Limb (tissue), 2 donors: ENCODE data around the gene CASS4.

Source experiments
- DNase-seq, 2 donors: peaks; one replicate each; pipeline ENCODE4 v3.0.0-alpha.2; 2016; ENCODE audit errors: extremely low spot score in 2 of 2

CASS4 gene

DNA sequence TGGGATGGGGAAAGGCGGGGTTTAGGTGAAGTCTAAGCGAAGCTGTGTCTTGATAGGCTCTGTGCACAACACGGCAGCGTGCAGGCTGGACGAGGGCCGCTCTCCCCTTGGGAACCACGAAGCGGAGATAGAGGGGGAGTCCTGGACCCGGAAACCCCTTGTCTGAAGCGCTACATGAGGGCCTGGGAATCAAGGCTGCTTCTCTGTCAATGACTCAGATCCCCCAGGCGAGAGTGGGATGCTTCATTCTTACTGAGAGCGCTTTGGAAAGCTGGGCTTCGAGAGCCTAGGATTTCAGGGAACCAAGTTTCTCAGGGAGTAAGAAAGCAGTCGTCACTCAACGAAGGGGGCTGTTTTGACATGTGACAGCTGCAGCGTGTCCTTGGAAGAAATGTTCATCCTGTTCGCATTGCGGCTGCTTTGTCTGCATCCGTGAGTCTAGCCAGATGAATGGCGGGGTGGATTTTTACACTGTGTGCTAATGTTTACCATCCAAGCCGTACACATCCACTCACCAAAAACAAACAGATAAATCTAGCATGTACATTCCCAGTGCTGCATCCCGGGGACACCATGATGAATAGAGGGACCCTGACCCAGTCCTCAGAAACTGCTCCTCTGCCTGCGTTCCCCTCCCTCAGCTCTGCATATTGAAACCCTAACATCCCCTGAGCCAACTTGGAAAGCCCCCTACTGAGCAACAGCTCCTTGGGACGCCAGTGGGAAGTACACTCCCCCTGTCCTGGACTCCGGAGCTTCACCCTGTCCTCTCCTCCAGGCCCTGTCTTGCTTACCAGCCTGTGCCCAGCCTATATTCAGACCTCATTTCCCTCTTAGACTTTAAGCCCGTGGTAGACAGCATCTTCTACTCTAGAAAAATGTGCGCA is 31.8 kb downstream of the CASS4 start:
- DNase-seq, result no peak

GRCh38 chr20:56445130-56445529 is 33.1 kb downstream of the CASS4 start:
- no peak for DNase-seq

DNA sequence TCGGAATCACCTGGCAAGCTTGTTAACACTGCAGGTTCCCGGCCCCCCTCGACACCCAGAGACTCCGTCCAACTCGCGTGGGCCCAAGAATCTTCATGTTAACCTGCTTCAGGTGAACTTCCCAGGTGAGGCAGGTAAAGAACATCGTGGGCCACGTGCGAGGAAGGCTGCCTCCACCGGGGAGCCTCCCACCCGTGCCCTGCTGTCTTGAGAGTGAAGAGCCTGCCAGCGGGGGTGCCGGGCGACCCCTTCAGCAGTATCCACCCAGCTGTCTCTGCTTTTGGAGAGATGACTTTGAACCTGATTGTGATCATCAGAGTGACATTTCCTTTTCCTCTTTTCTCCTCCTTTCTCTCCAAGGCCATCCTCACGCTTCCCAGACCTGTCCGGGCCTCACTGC is 33.5 kb downstream of the CASS4 start:
- DNase-seq, result no peak

GRCh38 chr20:56447227-56447626 is 35.2 kb downstream of the CASS4 start:
- no peak for DNase-seq

GRCh38 chr20:56449459-56449858 is 37.4 kb downstream of the CASS4 start:
- DNase-seq, result no peak

- DNase-seq, result no peak
Observed at GRCh38 chr20:56451056-56451765, 39.2 kb downstream of the CASS4 start.

DNA sequence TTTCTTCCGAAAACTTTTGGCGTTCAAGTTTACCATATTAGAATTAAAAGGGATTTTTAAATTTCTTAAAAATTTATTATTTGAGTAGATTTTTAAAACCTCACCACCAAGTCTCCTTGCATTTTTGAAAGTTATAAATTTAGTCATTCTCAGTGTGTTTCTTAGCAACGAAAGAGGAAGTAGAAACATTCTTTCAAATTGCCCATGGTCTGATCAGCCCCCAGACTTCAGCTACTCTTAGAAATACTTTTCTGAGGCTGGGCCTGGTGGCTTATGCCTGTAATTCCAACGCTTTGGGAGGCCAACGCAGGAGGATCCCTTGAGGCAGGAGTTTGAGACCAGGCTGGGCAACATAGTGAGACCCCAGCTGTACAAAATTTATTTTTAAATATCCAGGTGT is 41.3 kb downstream of the CASS4 start:
- no peak for DNase-seq

GRCh38 chr20:56454754-56455153 is 42.7 kb downstream of the CASS4 start:
- DNase-seq, result no peak

DNA sequence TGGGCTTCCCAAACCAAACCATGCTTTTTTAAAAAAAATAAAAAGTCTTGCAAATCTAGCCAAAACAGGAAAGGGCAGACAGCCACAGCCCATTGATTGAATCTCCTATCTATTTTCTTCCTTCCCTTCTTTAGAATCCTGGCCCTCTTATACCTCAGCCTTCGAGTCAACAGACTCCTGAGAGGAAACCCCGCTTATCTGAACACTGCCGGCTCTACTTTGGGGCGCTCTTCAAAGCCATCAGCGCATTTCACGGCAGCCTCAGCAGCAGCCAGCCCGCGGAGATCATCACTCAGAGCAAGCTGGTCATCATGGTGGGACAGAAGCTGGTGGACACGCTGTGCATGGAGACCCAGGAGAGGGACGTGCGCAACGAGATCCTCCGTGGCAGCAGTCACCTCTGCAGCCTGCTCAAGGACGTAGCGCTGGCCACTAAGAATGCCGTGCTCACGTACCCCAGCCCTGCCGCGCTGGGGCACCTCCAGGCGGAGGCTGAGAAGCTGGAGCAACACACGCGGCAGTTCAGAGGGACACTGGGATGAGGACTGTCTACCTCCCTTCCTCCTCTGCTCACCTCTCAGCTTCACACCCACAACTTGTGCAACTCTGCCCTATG is 46.3 kb downstream of the CASS4 start:
- no peak for DNase-seq

DNA sequence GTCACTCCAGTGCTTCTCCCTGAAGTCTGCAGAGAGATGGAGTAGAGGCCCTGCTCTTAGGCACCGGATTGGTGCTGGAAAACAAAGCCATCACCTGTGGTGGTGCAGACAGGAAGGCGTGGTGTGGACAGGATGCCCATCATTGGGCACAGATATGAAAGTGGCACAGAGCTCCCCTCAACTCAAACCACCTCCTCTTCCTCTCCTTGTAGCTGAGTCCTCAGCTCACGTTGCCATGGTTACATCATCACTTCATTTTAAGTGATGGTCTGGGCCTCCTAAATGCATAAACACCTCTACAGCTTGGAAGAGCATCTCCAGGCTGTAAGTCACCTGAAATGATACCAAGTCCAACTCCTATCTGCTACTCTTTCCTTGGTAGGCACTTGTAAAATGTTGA is 48.4 kb downstream of the CASS4 start:
- DNase-seq, result no peak

DNA sequence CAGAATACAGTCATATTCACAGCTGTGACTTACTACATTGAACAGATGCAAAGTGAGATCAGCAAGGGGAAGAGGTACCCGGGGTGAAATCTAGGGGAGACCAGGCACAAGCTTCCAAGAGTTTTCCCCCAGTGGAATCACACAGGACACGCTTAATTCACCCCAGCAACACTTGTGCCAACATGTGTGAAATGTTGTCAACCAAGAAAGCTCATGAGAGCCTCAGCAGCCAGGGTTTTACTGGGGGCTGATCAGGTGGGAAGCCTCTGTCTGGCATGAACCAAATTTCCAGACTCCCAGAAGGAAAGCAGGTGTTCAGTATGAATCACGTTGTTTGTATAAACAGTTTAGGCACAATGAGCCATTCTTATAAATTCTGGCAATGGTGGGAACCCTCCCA is 49.5 kb downstream of the CASS4 start:
- no peak for DNase-seq

DNA sequence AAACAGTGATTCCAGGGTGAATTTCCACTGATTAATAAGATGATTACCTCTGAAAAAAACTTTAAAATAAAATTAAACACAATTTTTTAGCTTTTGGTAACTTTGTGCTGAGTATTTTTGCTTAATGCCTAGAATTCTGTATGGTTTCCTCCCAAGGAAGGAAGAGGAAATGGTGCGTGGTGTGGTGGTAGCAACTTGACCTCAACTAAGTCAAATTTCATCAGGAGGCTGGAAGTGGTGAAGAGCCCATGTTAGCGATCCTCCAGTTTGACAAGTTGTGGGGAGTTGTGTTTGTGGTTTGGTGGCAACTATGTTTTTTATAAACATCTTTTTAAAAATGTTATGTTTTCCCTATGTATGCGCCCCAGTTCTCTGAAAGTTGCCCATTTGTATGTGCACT is 51.4 kb downstream of the CASS4 start:
- DNase-seq, result no peak

DNA sequence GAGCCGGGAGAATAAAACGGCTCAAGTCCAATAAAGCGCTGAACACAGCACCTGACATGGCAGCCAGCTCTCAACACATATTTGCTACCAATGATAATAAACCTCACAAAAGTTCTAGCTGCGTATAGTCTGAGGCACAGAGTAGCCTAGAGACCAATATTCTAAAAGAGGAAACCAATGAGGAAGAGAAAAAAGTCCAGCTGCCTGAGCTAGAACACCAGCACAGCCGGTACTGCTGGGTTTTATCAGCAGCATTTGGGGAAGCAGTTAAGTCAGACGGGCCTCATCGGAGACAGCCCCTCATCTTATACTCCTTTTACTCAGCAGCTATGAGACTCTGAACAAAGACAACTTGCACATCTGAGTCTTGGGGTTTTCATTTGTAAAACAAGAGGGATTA is 53.9 kb downstream of the CASS4 start:
- no peak for DNase-seq

DNA sequence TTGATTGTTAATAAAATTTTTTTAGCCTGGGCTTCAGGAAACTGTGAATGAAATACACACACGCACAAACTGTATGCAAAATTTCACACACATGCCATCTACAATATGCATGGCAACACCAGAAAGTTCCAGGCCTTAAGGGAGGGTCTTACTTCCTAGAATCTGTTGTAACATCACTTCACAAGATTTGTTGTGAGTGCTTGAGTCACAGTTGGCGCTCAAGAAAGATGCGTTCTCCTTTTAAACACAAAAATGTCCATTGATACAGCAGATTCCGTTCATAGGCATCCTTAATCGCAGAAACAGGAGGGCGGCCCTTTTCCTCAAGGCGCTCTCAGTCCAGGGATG is 55.9 kb downstream of the CASS4 start:
- no peak for DNase-seq

DNA sequence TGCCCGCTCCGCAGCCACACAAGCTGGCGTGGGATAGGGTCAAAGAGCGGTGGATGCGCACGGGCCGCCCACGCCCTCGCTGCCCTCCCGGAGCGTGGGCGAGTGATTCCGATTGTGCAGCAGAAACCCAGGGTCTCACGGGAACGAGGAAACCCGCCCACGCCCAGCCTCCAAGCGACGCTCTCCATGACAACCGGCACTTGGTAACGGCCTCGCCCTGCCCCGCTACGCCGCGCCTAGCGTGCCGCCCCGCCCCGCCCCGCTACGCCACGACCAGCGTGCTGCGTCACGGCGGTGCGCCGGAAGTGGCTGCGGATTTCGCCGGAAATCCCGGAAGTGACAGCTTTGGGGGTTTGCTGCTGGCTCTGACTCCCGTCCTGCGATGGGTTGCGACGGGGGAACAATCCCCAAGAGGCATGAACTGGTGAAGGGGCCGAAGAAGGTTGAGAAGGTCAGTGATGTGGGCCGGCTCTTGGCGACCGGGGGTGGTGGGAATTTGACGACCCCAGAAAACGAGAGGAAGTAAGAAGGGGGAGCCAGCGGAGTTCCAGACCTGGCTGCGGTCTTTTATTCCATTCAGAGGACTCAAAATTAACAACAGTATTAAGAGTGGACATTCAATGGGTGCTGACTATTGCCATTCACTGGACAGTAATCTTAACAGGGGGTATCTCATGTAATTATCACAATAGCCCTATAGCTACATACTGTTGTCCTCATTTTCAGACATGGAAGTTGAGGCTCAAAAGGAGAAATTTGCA is 56.4 kb downstream of the CASS4 start, which contains the start of gene RTF2:
Gene RTF2, plus strand, starts transcription at position 312 of the 761 bp plus-strand sequence. Its CDS starts 71 bp downstream, at position 383.
- DNase-seq, result peak; percentile 94 to 98

DNA sequence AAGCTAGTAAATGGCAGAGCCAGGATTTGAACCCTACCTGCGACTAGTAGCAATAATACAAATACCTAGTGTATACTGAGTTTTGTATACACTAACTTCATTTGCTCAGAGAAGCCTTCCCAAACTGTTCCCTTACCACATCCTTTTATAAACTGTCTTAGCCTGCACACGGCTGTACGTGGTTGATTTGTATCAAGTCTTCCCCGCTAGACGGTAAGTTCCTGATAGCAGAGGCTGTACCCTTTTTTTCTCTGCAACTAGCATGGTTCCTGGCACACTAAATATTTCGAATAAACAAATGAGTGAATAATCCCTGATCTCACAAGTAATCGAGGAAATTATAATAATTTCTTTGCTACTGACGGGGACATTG is 57.0 kb downstream of the CASS4 start:
- no peak for DNase-seq

- no peak for DNase-seq
Observed at GRCh38 chr20:56483970-56484369, 71.9 kb downstream of the CASS4 start.

GRCh38 chr20:56487216-56487615 is 75.2 kb downstream of the CASS4 start:
- DNase-seq, result no peak

- no peak for DNase-seq
Observed at GRCh38 chr20:56488566-56488965, 76.5 kb downstream of the CASS4 start.

GRCh38 chr20:56501116-56501515 is 89.1 kb downstream of the CASS4 start:
- no peak for DNase-seq

DNA sequence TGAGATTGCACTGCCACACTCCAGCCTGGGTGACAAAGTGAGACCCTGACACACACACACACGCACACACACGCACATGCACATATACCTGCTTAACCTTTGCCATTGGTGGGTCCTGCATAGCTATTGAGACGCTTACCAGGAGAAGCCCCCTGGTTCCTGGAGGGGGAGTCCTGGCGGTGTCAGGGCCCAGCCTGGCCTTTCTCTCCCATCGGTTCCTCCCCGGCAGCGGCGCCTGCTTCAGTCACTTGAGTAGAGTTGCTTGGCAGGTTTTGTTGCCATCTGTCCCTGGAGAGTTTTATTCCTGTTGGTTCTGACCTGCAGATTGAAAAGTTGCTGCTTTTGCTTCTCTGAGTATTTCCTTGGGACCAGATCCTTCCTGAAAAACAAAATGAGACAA is 91.9 kb downstream of the CASS4 start:
- DNase-seq, result no peak
